ENCODE data around the gene NKTR.

GRCh38 chr3:42668413-42668760 is 67.9 kb downstream of the NKTR start:
- TF ChIP-seq POLR2A (IDR thresholded peaks at IDR 0.05) (no peak), CTCF (IDR thresholded peaks at IDR 0.05) (no peak), POLR2AphosphoS5 (IDR thresholded peaks at IDR 0.05) (no peak)
